SK-N-SH (cell line): ENCODE data around the gene SLC7A8.

Experiments used
- RCOR1 ChIP-seq: fragments of 150-350 bp; IDR thresholded peaks from 2 replicates; pipeline ENCODE4 v1.6.1; 2017; ENCODE audit warnings: antibody characterized with exemption, low read length
- TF ChIP-seq, protein P1 (sequence below): fragments of 200-600 bp; sonication (generic); IDR thresholded peaks from 2 replicates; pipeline ENCODE4 v1.6.1; 2017; ENCODE audit warnings: antibody characterized with exemption, mild to moderate bottlenecking, moderate library complexity

GRCh38 chr14:23183479-23183878, at the start of gene SLC7A8:
- no peak for TF ChIP-seq RCOR1
- TF ChIP-seq, protein P1, sequence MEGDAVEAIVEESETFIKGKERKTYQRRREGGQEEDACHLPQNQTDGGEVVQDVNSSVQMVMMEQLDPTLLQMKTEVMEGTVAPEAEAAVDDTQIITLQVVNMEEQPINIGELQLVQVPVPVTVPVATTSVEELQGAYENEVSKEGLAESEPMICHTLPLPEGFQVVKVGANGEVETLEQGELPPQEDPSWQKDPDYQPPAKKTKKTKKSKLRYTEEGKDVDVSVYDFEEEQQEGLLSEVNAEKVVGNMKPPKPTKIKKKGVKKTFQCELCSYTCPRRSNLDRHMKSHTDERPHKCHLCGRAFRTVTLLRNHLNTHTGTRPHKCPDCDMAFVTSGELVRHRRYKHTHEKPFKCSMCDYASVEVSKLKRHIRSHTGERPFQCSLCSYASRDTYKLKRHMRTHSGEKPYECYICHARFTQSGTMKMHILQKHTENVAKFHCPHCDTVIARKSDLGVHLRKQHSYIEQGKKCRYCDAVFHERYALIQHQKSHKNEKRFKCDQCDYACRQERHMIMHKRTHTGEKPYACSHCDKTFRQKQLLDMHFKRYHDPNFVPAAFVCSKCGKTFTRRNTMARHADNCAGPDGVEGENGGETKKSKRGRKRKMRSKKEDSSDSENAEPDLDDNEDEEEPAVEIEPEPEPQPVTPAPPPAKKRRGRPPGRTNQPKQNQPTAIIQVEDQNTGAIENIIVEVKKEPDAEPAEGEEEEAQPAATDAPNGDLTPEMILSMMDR = no peak
